Measurements from ENCODE around the gene SH3TC1. TPM values are rescaled to one million over a fixed set of nuclear protein-coding genes. Genes with fewer than 3 reads are reported as not detected.

SH3TC1 gene
- total and polyA plus RNA-seq, 2 of the 13 experiments (the other 11 are each of a cell fraction or from before 2014, with no cell fraction given) = 14.9 to 21.8 TPM

- TF ChIP-seq KDM5B (CRISPR knock-in tag; IDR thresholded peaks at IDR 0.05; ENCODE audit: borderline replicate concordance) = no peak
- TF ChIP-seq ZNF614 (CRISPR knock-in tag; IDR thresholded peaks at IDR 0.05; ENCODE audit: borderline replicate concordance) = peak; percentile 42; the same call in 1 of the 2 replicates
- no peak for TF ChIP-seq SIN3A (IDR thresholded peaks at IDR 0.05; ENCODE audit: borderline replicate concordance, low read depth, low read length)
- TF ChIP-seq REPIN1 (CRISPR knock-in tag; IDR thresholded peaks at IDR 0.05; ENCODE audit: borderline replicate concordance, low read depth) = peak; percentile 60; the same call in 1 of the 2 replicates
- peak; percentile 94 for TF ChIP-seq TARDBP (CRISPR knock-in tag; IDR thresholded peaks at IDR 0.05)
- TF ChIP-seq FOSL2 (CRISPR knock-in tag; IDR thresholded peaks at IDR 0.05) = peak; percentile 37
- peak; percentile 98 for TF ChIP-seq ZNF549 (CRISPR knock-in tag; IDR thresholded peaks at IDR 0.05)
- no peak for TF ChIP-seq POLR2AphosphoS2 (IDR thresholded peaks at IDR 0.05; ENCODE audit: low read depth, low read length)
- TF ChIP-seq RBM39 (IDR thresholded peaks at IDR 0.05; ENCODE audit: low read depth, low read length, poor library complexity, severe bottlenecking) = peak; percentile 33
- TF ChIP-seq CREB3 (CRISPR knock-in tag; IDR thresholded peaks at IDR 0.05) = no peak
- no peak for TF ChIP-seq TOE1 (CRISPR knock-in tag; IDR thresholded peaks at IDR 0.05)
- no peak for TF ChIP-seq ADNP (CRISPR knock-in tag; IDR thresholded peaks at IDR 0.05)
- TF ChIP-seq CSRNP1 (CRISPR knock-in tag; IDR thresholded peaks at IDR 0.05) = no peak
- TF ChIP-seq ZSCAN12 (CRISPR knock-in tag; IDR thresholded peaks at IDR 0.05) = no peak
- no peak for TF ChIP-seq KLF11 (CRISPR knock-in tag; IDR thresholded peaks at IDR 0.05)
- no peak for TF ChIP-seq ZNF343 (CRISPR knock-in tag; IDR thresholded peaks at IDR 0.05)
- 0 out of 2 replicates have a peak, but pooled peaks have one; percentile 49 for TF ChIP-seq THRA (CRISPR knock-in tag; IDR thresholded peaks at IDR 0.05; ENCODE audit: borderline replicate concordance)
- no peak for TF ChIP-seq SNAPC5 (CRISPR knock-in tag; IDR thresholded peaks at IDR 0.05; ENCODE audit: borderline replicate concordance)
- TF ChIP-seq CBX1 (IDR thresholded peaks at IDR 0.05; ENCODE audit: low read depth) = no peak
- TF ChIP-seq ZNF691 (CRISPR knock-in tag; IDR thresholded peaks at IDR 0.05; ENCODE audit: borderline replicate concordance, low read depth) = no peak; the same call in 1 of the 2 replicates
- no peak for TF ChIP-seq ZSCAN31 (CRISPR knock-in tag; IDR thresholded peaks at IDR 0.05; ENCODE audit: low read depth)
- TF ChIP-seq ZNF225 (CRISPR knock-in tag; IDR thresholded peaks at IDR 0.05) = no peak
- TF ChIP-seq CSRNP2 (CRISPR knock-in tag; conservative IDR thresholded peaks at IDR 0.05; ENCODE audit: low read depth) = no peak
These were observed 3.3 kb downstream of the SH3TC1 start (continued) for GRCh38 chr4:8202108-8203051.

All from HepG2 (cell line).